Measurements from ENCODE around the gene FOXO4. TPM values are rescaled to one million over a fixed set of nuclear protein-coding genes. Genes with fewer than 3 reads are reported as not detected.

Gene FOXO4
- total RNA-seq, 2 experiments from 2014 or later: 8.0 to 9.7 TPM

DNA sequence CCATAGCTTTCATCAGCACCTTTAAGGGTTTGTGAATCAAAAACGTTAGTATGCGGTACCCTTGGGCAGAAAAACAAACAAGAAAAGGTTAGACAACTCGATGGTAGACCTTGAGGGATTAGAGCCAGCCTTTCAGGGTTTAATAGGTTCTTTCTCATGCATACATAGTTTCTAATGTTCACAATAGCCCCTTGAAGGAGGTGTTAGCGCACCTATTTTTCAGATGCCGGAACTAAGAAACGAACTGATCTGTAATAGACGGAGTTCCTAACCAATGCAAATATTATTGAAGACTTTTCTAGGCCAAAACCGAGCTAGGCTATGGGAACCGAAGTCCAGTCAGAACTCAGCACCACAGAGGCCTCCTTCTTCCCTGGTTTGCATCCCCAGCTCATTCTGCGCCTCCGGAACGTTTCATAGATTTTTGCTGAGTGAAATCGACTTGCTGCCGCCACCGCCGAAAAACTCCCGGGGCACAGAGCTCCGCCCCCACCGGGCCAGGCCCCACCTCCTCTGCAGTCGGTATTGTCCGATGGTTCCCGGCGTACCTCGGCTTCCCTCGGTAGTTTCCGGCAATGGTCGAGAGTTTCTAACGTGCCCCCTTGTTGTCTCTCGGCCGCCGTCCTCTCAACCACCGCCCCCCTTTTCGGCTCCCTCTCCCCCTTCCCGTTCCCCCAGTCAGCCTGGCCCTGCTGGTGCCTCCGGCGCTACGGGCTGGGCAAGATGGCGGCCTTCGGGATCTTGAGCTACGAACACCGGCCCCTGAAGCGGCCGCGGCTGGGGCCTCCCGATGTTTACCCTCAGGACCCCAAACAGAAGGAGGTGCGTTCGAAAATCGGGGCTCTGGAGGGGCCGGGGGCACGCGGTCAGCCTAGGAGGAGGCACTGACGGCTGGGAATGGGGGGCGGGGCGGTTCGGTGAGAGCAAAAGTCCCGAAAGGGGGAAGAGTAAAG, 22.7 kb downstream of the FOXO4 start, which contains the start of gene MED12:
Gene MED12 (plus strand): TSS at position 565 of the 953 bp plus-strand sequence. CDS start 159 bp downstream, at position 724.
- ChIA-PET CTCF (interaction anchor here (0.8 to 2.0 kb wide), 5 partner anchors 10 to 22 kb away, joined by 3 to 7 read pairs (median 6); partner anchors contain the start of gene CXorf65), POLR2A (interaction anchor here (0.5 to 2.4 kb wide), 8 partner anchors 8 to 465 kb away, joined by 3 to 11 read pairs (median 5); partner anchors contain the start of gene SNX12)

DNA sequence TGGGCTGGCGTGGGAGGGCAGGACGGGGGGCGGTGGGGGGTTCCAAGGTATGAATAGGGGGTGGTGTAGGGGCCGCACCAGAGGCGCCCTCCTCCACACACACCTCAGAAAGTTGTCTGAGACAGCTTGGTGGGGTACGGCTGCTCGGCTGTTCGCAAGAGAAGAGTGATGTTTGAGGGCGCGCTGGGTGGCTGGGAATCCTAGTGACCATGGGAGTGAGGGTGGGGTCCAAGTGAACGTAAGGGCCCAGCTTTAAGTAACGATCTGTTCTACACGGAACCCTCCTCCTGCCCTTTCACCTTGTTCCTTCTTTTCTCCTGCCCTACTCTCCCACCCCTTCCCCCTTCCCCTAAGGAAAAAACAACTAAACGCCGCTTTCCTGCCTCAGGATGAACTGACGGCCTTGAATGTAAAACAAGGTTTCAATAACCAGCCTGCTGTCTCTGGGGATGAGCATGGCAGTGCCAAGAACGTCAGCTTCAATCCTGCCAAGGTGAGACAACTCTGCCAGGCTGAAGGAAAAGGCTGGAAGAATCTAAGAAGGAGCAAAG, 23.4 kb downstream of the FOXO4 start:
- POLR2A ChIA-PET: interaction anchor here (0.5 to 2.4 kb wide), 8 partner anchors 9 to 464 kb away, joined by 3 to 11 read pairs (median 5); partner anchors contain the start of gene SNX12
- CTCF ChIA-PET: interaction anchor here (0.8 to 2.0 kb wide), 5 partner anchors 10 to 23 kb away, joined by 3 to 7 read pairs (median 6); partner anchors contain the start of gene CXorf65

DNA sequence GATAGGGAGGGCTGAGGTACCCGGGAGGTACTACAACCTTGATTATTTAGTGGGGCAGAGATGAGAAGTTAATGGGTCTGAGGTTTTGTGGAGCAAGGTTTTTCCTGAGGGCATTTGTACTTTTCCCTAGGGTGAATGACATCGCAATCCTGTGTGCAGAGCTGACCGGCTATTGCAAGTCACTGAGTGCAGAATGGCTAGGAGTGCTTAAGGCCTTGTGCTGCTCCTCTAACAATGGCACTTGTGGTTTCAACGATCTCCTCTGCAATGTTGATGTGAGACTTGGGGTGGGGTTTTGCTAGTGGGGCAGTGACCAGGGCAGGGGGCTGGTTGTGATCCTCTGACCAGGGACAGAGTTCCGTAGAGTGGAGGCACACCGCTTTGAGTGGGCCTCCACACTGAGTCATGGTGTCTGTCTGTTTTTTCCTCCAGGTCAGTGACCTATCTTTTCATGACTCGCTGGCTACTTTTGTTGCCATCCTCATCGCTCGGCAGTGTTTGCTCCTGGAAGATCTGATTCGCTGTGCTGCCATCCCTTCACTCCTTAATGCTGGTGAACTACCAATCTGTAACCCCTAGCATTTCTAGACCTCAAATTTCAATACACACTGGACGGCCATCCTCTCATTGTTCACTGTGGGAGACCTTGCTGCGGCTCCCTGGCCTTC, 32.6 kb downstream of the FOXO4 start:
- ChIA-PET POLR2A (interaction anchor here (0.6 to 1.4 kb wide), 2 partner anchors 10 to 28 kb away, joined by 4 to 6 read pairs; partner anchors contain the start of gene MED12), CTCF (interaction anchor here (1.1 to 2.9 kb wide), 5 partner anchors 10 to 31 kb away, joined by 3 to 23 read pairs (median 5); partner anchors contain the start of genes CXorf65 and MED12)

DNA sequence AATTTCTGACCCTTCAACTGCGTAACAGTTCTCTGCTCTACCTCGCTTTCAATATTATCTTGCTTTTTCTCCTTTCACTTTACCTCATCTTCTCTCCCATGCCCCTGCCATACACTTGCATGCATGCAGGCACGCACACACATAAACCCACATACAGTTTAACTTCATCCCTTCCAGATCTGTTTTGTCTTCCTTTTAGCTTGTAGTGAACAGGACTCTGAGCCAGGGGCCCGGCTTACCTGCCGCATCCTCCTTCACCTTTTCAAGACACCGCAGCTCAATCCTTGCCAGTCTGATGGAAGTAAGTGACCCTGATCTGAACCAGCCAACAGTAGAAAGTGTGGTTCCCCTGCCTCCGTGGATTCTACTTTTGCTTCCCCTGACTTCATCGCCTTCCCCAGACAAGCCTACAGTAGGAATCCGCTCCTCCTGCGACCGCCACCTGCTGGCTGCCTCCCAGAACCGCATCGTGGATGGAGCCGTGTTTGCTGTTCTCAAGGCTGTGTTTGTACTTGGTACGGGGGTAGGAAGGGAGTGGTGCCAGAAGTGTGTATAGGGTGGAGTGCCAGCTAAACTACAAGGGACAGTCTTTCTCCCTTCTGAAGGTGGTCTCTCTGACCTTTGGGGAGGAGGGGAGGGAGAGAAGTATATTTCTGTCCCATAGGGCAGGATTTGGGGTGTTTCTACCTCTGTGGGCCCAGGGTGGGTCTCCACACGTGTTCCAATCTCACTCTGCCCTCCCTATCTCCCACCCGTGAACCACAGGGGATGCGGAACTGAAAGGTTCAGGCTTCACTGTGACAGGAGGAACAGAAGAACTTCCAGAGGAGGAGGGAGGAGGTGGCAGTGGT, 33.5 kb downstream of the FOXO4 start:
- ChIA-PET CTCF (interaction anchor here (1.1 to 2.9 kb wide), 5 partner anchors 11 to 30 kb away, joined by 3 to 23 read pairs (median 5); partner anchors contain the start of genes CXorf65 and MED12), POLR2A (interaction anchor here (0.6 to 1.4 kb wide), 2 partner anchors 11 to 29 kb away, joined by 4 to 6 read pairs; partner anchors contain the start of gene MED12)

DNA sequence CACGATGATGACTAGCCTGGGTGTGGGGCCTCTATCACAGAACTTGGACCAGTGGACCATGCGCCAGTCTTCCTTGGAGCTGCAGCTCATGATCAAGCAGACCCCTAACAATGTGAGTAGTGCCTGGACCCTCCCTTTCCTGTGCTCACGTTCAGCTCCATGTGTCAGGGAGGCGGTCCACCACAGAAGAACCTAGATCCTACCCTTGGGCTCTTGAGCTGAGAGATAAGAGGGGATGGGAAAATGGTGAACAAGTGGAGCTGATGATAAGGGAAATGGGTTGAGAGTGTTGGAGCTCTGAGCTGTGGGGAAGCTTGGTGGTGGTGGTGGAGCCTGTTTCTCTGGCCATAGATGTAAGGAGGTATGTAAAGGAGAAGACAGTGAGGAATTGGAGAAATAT, 35.9 kb downstream of the FOXO4 start:
- ChIA-PET CTCF (interaction anchor here (0.5 to 2.9 kb wide), 3 partner anchors 30 to 382 kb away, joined by 3 to 23 read pairs (median 3); no protein-coding TSS in a partner anchor), POLR2A (no interaction called here)

DNA sequence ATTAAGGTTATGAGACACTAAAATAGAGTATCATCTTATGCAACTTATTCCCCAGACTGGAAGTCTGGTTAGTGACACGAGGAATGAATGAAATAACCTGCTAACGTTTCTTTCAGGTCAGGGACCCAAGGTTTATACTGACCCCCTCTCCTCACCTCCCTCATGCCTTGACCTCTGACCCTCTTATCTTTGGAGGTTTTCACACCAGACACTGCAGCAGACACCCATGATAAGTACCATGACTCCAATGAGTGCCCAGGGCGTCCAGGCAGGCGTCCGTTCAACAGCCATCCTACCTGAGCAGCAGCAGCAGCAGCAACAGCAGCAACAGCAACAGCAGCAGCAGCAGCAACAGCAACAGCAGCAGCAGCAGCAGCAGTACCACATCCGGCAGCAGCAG, 44.8 kb downstream of the FOXO4 start:
- ChIA-PET CTCF (no interaction called here), POLR2A (no interaction called here)

DNA sequence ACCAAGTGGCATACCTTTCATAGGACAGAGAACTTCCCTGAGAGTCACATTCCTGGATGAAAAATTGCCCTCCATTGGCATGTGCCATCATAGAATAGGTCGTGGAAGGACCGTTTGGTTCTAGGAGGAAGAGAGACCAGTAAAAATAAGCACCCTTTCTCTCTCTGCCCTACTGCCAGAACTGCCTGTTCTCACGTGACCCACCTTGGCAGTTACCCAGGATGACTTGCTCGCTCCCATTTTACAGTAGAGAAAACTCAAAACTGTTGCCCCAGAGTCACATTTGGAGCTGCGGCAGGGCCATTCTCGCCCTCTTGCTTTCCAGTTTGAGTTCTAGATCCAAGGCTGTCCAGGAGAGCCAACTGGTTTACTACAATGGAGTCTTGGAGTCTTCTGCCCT, 47.9 kb downstream of the FOXO4 start:
- CTCF ChIA-PET: interaction anchor here (0.6 kb wide), 1 partner anchor 440 kb away, joined by 3 read pairs; no protein-coding TSS in a partner anchor
- POLR2A ChIA-PET: no interaction called here

DNA sequence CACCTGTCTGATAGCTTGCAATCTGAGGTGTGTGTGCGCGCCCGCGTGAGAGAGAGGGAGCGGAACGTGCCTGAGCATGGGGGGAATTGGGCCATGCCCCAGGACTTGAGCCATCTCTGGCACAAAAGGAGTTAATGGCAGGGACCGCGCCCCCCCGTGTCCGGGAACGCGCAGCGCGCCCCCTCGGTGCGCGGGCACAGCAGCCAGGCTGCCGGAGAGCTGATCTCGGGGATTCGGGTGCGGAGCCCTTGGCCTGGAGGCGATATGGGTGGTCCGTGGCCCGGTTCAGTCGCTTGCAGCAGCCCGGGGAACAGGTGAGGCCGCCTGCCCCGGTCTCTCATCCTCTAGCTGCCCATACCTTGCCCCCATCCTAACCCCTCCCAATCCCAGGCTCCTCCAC, 49.0 kb downstream of the FOXO4 start, which contains the start of gene NLGN3:
Gene NLGN3 (plus strand): TSS at position 191 of the 400 bp plus-strand sequence. CDS start 2,909 bp downstream, outside the sequence.
- ChIA-PET CTCF (no interaction called here), POLR2A (no interaction called here)

DNA sequence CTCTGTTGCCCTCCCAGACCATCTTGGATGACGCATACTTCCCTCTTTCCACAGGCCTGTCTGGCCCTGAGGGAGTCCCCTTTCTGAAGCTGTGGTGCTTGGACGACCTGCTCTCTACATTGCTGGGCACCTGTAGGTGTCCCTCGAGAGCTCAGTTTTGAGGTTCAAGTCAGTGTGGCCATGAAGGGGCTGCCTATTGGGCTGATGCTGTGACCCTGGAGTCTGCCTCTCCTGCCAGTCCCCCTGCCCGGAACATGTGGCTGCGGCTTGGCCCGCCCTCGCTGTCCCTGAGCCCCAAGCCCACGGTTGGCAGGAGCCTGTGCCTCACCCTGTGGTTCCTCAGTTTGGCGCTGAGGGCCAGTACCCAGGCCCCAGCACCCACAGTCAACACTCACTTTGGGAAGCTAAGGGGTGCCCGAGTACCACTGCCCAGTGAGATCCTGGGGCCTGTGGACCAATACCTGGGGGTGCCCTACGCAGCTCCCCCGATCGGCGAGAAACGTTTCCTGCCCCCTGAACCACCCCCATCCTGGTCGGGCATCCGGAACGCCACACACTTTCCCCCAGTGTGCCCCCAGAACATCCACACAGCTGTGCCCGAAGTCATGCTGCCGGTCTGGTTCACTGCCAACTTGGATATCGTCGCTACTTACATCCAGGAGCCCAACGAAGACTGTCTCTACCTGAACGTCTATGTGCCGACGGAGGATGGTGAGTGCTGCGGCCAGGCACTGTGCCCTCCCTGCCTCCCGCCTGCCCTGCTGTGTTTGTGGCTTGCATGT, 52.0 kb downstream of the FOXO4 start:
- ChIA-PET POLR2A (interaction anchor here (1.0 kb wide), 1 partner anchor 29 kb away, joined by 3 read pairs; the partner anchor contains the start of gene MED12), CTCF (no interaction called here)

DNA sequence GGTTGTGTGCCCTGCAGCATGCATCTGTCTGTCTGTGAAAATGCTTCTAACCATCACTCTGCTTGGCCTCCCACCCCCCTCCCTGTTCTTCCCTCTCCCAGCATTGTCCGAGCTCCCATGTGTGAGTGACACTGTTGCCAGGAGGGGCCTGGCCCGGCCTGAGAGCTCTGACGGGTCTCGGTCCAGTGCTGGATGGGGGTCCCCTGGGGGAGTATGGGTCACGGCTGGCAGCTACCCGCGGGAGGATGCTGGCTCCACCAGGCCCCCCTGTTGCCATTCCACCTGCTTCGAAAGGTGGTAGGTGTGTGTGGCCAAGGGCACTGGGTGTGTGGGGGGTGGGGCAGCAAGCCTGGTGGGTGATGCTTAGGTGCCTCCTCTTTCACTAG, 52.6 kb downstream of the FOXO4 start:
- ChIA-PET CTCF (no interaction called here), POLR2A (no interaction called here)

DNA sequence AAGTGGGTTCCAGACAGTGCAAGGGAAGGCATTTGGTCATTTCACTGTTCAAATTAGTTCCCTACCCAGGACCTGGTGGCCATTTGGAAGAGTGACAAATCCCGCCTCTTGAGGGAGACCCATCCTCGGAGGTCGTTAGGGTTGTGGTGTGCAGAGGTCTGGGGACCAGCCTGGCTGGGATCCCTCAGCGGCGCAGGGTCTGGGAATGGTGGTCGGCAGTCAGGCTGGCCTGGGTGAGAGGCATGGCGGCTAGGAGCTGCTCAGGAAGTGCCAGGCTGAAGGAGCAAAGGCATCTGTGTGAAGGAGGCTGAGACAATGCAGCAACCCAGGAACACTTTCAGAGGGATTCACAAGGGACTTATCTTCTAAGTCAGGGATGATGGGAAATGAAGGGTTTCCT, 55.7 kb downstream of the FOXO4 start:
- POLR2A ChIA-PET: interaction anchor here (0.6 kb wide), 1 partner anchor 218 kb away, joined by 3 read pairs; no protein-coding TSS in a partner anchor

More for the DNA sequence above, 55.7 kb downstream of the FOXO4 start:
- CTCF ChIA-PET: interaction anchor here (0.6 kb wide), 1 partner anchor 174 kb away, joined by 3 read pairs; no protein-coding TSS in a partner anchor

Other genes starting within 250 kb of the FOXO4 start
- not detected for gene TEX11, start 187.1 kb upstream of the FOXO4 start, total RNA-seq
- gene SLC7A3, start 164.8 kb upstream of the FOXO4 start, total RNA-seq: under 1 TPM; 0.74 to 0.82 TPM
- gene SNX12, start 27.5 kb upstream of the FOXO4 start, total RNA-seq: 10 to 100 TPM; 51.4 to 56.2 TPM
- 1 to 10 TPM; 5.6 to 7.2 TPM for gene CXorf65, start 10.9 kb downstream of the FOXO4 start, total RNA-seq
- 100 to 1,000 TPM; 317 to 322 TPM for gene IL2RG, start 15.7 kb downstream of the FOXO4 start, total RNA-seq
- gene MED12, start 22.7 kb downstream of the FOXO4 start, total RNA-seq: 10 to 100 TPM; 49.0 to 56.8 TPM
- gene NLGN3, start 49.0 kb downstream of the FOXO4 start, total RNA-seq: under 1 TPM; 0.53 to 0.67 TPM
- not detected for gene GJB1, start 127.4 kb downstream of the FOXO4 start, total RNA-seq
- 10 to 100 TPM; 17.0 to 18.8 TPM for gene ZMYM3, start 158.3 kb downstream of the FOXO4 start, total RNA-seq
- gene NONO, start 187.8 kb downstream of the FOXO4 start, total RNA-seq: 100 to 1,000 TPM; 477 to 536 TPM
- 1 to 10 TPM; 4.6 to 5.5 TPM for gene ITGB1BP2, start 205.9 kb downstream of the FOXO4 start, total RNA-seq

Data from activated CD8-positive, alpha-beta memory T cell treated with anti-CD3 and anti-CD28 coated beads for 36 hours (primary cell).